SK-MEL-5 (cell line): ENCODE measurements around the gene NKRF. TPM values are rescaled to one million over a fixed set of nuclear protein-coding genes. Genes with fewer than 3 reads are reported as not detected.
"Not testable (repeated sequence)": the region's sequence is repeated elsewhere in the genome, so short reads cannot be mapped to it uniquely, and the experiment has no call there.

Experiments used
- DNase-seq: peaks from one replicate; pipeline ENCODE4 v3.0.0-alpha.2; 2016; ENCODE audit warnings: low read depth, low spot score
- in situ Hi-C: cut with HindIII; loops from 2 replicates; pipeline ENCODE4 v1.10.0; 2016; ENCODE audit warnings: low sequenced_read_pairs, high pct_unique_total_duplicates, low pct_unique_long_range_greater_than_20kb
- polyA plus RNA-seq, 2 experiments: library from polyadenylated mRNA; depleted of rRNA; stranded (reverse); fragments of >200 nt; gene quantifications; 2 replicates each; pipeline ENCODE4 v1.2.3, GENCODE V29; 2015
- total RNA-seq: library from RNA; depleted of rRNA; stranded (reverse); fragments of >200 nt; shearing (Covaris generic); gene quantifications from 2 replicates; pipeline ENCODE4 v1.2.3, GENCODE V29; 2014; rRNA removed

Gene NKRF
- total RNA-seq = 8.4 and 9.8 TPM in 2 replicates
- polyA plus RNA-seq (2015; cell fraction: cytosol; rRNA removed) = 12.6 and 17.1 TPM in 2 replicates
- polyA plus RNA-seq (2015; cell fraction: nucleus; rRNA removed) = 13.6 and 17.8 TPM in 2 replicates

DNA sequence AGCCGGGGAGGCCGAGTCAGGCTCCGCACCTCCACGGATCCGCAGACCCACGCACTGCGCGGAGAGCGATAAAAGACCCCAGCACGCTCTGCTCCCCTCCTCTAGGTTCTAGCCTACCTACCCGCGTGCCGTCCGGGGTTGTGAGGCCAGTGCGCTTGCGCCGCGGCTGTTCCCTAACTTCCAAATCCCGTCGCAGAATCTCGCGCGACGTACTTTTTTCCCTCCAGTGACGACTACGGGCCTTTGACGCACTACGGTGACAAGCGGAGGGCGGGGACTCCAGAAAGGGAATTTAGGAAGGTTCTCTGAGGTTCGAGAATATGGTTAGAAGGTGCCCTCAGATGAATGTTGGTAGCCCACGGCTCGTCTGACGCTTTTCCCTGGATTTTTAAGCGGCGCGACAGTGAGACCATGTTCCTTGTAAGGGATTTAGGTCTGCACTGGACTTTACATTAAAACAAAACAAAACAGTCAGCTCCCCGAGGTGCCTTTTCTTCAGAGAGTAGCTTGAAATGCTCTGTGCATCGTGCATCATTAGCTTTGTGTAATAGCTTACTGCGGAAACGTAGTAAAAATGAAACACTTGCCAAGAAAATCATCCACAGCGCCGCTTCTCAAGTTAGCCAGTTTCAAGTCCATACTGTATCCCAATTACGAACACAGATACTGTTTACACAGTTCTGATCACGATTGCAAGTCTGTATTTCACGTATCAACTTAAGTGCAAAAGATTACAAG is at the start of gene NKRF:
TSS of gene NKRF (minus strand) at position 145 of the 738 bp plus-strand sequence.
- in situ Hi-C loops = no loop called here
- peak; percentile 90 for DNase-seq

DNA sequence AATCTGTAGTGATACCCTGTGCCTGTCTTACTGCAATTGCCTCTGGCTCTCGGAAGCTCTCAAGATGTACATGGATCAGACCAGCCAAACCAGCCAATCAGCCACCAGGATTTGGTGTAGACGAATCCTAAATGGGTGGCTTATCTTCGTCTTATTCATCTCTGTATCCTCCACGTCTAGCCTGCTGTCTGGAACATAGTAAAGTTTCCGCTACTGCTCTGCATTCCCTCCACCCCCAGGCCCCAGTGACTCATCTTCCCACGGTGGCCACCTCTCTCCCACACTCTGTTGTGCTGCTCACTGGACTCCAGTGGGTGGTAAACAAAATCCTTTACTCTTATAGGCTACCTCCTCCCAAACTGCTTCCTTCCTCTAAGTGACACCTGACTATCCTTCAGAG is 48.9 kb upstream of the NKRF start:
- in situ Hi-C loops = no loop called here
- peak; percentile 2 for DNase-seq

DNA sequence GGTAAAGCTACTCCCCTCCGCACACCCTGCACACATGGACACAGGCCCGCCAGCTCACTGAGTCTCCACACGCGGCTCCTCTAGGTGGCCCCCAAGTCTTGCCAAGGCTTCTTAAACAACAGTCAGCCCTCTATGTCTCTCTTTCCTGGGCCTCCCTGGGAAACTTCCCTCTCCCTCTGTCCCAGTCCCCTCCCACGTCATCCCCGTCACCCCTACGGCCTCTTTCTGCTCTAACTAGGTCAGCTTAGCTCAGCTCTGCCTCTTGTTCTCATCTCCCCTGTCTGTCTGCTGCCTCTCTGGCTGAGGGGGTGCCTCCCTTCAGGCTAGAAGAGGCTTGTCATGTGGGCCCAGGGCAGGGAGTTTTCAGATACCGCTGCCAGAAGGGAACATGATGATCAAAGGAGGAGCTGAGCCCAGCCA is 47.9 kb upstream of the NKRF start:
- in situ Hi-C loops = no loop called here
- no peak for DNase-seq

DNA sequence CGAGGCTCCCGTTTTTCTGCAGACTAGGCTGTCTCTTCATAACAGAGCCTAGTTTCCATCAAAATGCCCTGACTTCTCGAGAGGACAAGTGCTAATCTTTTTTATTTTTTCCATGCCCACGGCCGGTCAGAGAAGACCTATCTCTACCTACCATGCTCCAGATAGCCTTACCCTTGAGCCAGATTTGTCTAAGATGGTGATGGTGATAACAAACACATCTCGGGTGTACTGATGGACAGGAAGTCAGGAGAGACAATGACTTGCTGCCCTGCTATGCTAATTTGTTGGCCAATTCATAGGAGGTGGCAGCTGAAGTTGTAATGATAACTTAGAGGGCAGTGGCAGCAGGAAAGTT is 42.2 kb upstream of the NKRF start:
- in situ Hi-C loops = no loop called here
- DNase-seq = no peak

DNA sequence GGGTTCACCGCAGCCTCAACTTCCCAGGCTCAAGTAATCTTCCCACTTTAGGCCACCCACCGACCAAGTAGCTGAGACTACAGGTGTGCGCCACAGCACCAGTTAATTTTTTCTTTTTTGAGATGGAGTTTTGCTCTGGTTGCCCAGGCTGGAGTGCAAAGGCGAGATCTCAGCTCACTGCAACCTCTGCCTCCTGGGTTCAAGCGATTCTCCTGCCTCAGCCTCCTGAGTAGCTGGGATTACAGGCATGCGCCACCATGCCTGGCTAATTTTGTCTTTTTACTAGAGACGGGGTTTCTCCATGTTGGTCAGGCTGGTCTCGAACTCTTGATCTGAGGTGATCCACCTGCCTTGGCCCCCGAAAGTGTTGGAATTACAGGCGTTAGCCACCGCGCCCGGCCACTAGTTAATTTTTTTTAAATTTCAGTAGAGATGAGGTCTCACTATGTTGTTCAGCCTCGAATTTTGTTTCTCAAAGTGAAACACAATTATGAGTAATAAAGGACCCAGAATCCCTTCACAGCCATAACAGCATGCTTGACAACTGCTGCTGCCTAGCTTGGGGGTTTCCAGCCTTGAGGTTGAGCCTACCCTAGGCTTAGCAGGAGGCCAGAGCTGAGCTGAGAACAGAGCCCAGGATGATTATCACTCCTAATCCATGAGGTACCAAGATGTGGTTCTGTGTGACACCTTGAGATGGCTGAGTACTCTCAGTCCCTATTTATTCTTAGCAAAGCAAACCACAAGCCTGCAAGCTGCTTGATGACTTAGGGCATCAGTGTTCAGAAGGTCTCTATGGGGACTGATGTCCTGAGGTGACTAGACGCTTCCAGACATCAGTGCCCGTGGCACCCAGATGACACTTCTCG is 41.6 kb upstream of the NKRF start:
- in situ Hi-C loops = no loop called here
- no peak for DNase-seq

DNA sequence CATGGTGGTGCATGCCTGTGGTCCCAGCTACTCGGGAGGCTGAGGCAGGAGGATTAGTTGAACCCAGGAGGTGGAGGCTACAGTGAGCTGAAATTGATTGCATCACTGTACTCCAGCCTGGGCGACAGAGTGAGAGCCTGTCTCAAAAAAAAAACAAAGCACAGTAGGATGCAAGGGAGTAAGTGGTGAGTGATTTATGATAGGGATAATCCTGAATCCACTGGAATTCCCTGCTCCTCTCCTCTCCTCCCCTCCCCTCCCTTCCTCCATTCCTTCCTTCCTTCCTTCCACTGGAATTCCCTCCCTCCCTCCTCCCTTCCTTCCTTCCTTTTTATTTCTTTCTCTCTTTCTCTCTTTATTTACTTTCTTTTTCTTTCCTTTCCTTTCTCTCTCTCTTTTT is 40.9 kb upstream of the NKRF start:
- no peak for DNase-seq

DNA sequence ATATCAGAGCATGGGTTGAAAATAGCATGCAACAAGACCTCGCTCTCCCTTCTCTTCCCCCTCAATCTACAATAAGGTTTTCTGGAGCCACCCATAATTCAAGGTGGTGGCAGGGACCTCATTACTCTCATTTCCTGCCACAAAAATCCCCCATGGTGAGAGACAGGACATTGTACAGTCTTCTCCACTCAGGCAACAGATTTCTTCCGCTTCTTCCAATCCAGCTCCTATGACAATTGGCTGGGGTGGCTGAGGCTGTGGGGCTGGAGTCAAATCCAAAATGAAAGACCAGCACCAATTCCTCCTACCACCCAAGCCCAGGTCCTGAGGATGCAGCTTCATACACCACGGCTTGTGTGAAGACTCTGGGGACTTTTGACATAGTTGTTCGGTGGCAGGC is 40.3 kb upstream of the NKRF start:
- in situ Hi-C loops = no loop called here
- no peak for DNase-seq

More for the DNA sequence above, 40.9 kb upstream of the NKRF start:
- in situ Hi-C loops = no loop called here

DNA sequence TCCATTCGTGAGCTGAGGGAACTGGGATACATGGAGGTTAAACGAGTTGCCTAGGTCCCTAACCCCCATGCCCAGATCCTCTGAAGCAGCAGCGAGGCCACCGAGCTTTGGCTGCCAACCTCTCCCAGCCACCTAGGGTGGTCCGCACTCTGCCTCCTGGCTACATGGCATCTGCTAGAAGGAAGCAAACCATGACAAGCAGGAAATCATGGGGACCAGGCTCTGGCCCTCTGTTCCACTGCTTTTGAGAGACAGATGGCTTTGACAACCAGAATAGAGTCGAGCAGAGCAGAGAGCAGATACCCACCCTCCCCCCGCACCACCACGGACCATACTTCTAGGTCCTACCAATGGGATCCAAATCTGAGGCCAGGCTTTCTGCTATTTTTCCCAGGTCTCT is 37.5 kb upstream of the NKRF start:
- in situ Hi-C loops = no loop called here
- no peak for DNase-seq

DNA sequence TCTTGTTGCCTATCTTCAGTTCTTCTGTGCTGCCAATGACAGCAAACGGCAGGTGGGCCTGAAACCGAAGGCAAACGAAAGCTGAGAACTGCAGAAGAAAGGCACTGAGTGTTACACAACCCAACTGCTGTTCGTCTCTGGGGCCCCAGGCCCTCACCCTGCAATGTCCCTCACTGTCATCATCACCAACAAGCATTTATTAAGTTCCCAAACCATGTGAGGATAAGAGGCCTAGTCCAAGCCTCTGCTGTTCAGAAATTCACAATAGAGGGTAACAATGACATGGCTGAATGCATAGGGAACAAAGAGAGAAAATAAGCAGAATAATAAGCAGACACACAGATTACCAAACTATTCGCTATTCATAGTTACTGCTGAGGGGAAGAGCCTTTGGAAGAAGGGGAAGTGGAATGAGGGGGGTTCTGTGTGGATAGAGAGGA is 34.5 kb upstream of the NKRF start:
- DNase-seq = no peak
- in situ Hi-C loops = no loop called here

DNA sequence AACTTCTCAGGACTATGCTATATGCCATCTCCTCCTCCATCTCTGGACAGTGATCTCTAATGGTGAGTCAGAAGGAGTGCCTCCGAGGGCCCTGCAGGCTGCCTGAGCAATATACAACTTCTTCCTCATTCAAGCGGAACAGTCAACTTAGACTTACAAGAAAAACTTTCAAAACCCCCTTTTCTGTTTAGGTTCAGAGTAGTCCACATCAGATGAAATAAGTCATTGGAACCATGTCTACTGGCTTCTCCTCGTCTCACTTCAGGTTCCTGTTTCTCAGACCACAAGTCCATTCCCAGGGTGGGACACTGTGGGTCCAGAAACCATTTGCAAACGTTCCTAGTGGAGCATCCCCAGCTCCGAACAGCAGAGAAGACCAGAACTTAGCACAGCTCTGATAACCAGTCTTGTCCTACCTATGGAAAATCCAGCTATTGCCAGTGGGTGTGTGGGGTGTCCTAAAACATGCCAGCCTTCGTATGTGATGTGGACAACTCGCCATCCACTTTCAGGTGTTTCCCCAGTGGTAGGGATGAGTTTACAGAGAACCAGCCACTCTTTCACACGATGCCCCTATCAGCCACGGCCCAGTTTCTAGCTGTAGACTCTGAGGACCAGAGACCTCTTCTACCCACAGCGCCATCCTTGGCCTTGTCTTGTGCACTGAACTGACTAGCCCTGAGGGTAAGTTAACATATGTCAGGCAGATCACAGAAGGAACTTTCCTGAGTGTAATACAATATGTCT is 32.7 kb upstream of the NKRF start:
- in situ Hi-C loops = no loop called here
- DNase-seq = no peak

DNA sequence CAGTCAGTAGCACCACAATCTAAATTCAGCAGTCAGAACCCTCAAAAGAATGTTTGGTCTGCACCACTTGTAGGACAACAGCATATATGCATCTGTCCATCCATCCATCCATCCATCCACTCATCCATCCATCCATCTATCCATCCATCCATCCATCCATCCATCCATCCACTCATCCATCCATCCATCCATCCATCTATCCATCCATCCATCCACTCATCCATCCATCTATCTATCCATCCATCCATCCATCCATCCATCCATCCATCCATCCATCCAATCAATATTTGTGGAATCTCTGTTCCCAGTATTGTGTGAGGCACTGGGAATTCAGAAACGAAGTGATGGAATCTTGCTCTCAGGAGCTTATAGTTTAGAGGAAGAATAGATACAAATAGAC is 31.2 kb upstream of the NKRF start:
- DNase-seq, in situ Hi-C loops: not testable (repeated sequence)

DNA sequence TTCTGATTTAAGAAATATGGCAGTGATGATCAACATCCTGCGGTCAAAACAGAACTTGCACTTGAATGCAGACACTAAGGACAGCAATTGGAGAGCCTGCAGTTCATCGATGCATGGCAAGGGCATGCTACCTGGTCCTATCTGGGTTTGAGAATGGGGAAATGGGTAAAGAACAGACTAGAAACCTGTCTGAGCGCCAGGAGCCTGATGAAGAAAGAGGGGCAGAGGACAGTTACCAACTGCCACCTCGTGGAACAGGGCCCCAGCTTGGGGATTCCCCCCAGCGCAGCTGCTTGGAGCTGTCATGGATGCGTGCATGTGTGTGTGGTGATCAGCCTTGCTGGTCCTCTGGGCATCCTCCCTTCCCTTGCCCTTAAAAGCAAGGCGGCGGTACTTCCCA is 30.2 kb upstream of the NKRF start:
- in situ Hi-C loops = no loop called here
- DNase-seq = no peak

DNA sequence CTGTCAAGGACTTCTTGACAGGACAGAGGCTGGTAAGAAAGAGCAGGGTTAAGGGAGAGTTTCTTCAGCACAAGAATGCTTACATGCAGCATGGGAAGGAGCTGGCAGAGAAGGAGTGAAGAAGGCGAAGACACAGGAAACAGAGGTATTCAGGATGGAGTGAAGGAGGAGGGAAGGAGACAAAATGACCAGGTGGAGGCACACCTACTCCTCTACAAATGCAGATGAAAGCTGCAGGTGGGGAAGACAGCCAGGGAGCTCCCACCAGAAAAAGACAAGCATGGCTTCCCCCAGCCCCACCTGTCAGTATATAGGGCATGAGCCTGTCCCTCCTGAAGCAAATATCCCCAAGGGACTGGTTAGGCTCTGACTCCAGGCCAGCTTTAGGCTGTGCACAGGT is 29.6 kb upstream of the NKRF start:
- DNase-seq = no peak

DNA sequence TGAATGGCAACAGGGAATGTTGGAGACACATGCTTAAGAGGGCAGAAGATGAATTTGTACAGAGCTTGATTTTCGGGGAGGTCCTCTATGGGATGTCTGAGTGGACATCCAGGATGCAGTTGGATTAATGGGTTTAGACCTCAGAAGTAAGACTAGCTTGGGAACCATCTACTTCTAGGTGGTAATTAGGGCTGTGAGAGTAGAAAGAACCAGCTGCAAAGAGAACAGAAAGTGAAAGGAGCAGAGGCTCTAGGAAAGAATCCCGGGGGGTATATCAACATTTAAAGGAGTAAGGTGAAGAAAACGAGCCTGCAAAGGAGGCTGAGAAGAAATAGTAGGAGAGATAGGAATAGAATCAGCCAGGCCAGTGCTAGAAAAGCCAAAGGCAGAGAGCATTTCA is 29.0 kb upstream of the NKRF start:
- in situ Hi-C loops = no loop called here

More for the DNA sequence above, 29.6 kb upstream of the NKRF start:
- in situ Hi-C loops = no loop called here

DNA sequence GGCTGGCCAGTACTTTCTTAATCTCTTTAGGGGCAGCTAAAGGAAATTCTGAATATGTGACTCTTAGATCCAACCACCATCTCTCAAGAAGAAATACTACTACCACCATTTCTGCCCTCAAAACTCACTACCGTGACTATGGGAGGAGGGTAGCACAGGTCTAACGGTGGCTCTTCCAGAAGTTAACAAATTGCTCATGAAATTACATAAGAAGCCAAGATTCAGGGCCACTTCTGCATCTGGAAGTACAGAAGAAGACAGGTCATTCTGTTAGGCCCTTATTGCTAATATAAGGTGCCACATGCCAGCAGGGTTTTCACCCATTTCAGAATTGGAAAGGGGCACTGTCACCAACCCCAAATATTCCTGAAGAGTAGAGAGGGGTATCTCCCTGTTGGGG is 19.6 kb upstream of the NKRF start:
- no peak for DNase-seq
- in situ Hi-C loops = no loop called here

More for the DNA sequence above, 29.0 kb upstream of the NKRF start:
- no peak for DNase-seq

DNA sequence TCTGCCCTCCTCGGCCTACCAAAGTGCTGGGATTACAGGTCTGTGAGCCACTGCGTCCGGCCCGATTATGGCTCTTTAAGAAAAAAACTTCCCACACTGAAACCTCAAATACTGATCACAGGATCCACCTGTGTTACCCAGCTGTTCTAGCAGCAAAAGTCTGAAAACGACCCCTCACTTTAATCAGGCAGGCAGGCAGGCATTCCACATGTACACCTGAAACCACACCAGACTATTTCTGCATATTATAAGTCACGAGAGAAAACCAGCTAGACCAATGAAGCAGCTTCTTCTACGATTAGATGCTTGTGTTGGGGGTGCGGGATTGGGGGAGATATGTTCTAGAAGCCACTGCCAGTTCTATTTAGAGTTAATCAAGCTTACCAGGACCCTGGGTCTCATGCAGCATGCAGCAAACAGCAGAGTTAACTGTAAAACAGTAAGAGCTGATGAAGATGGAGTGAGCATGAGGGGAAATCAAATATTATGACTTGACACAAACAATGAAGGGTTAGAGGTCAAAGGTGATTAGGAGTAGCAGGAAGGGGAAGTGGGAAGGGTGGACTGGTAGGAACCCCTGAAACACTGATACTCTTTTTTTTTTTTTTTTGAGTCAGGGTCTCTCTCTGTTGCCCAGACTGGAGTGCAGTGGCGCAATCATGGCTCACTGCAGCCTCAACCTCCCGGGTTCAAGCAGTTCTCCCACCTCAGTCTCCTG is 18.9 kb upstream of the NKRF start:
- no peak for DNase-seq
- in situ Hi-C loops = no loop called here

DNA sequence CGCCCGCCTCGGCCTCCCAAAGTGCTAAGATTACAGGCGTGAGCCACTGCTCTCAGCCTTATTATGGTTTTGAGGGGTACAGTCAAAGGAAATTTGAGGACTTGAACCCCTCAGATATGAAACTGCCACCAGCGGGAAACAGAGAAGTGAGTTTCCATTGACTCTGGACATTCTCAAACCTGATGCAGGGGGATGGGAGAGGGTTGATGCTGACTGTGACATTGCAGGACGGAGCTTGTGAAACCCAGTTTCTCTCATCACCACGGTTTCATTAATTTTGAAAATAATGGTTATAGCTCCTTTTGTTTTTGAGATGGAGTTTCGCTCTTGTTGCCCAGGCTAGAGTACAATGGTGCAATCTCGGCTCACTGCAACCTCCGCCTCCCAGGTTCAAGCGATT is 18.2 kb upstream of the NKRF start:
- no peak for DNase-seq
- in situ Hi-C loops = no loop called here
